ENCODE results near the gene LNX1. TPM values are rescaled to one million over a fixed set of nuclear protein-coding genes. Genes with fewer than 3 reads are reported as not detected.
A peak's percentile ranks its signal among the peaks of the same experiment; 100 is the strongest.

LNX1 gene
- polyA plus RNA-seq, 1 experiment: 2.6 TPM

GRCh38 chr4:53579826-53580225 lies 11.5 kb downstream of the LNX1 start:
- no peak overlapping the region for H3K27ac ChIP-seq (ENCODE audit: low read depth, low read length)
- TF ChIP-seq, protein P1, sequence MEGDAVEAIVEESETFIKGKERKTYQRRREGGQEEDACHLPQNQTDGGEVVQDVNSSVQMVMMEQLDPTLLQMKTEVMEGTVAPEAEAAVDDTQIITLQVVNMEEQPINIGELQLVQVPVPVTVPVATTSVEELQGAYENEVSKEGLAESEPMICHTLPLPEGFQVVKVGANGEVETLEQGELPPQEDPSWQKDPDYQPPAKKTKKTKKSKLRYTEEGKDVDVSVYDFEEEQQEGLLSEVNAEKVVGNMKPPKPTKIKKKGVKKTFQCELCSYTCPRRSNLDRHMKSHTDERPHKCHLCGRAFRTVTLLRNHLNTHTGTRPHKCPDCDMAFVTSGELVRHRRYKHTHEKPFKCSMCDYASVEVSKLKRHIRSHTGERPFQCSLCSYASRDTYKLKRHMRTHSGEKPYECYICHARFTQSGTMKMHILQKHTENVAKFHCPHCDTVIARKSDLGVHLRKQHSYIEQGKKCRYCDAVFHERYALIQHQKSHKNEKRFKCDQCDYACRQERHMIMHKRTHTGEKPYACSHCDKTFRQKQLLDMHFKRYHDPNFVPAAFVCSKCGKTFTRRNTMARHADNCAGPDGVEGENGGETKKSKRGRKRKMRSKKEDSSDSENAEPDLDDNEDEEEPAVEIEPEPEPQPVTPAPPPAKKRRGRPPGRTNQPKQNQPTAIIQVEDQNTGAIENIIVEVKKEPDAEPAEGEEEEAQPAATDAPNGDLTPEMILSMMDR (IDR thresholded peaks at IDR 0.05; ENCODE audit: low read depth, low read length): no peak
- no peaks in the 10 kb centered on the region for H3K9me3 ChIP-seq (ENCODE audit: control insufficient read depth, insufficient read depth, low read length)
- H3K27me3 ChIP-seq (ENCODE audit: control insufficient read depth, insufficient read depth, low read length): no peaks in the 10 kb centered on the region
- no peak overlapping the region for H3K4me3 ChIP-seq (ENCODE audit: low read depth, low read length)
- ChIA-PET CTCF (no interaction called here), POLR2A (no interaction called here)
- no peak for DNase-seq (ENCODE audit: low read depth, low spot score)

GRCh38 chr4:53576676-53577372 lies 14.5 kb downstream of the LNX1 start:
- Histone ChIP-seq H3K27ac (ENCODE audit: low read depth, low read length) (peak overlapping the region; percentile 35), H3K9me3 (ENCODE audit: control insufficient read depth, insufficient read depth, low read length) (no peaks in the 10 kb centered on the region), H3K27me3 (ENCODE audit: control insufficient read depth, insufficient read depth, low read length) (no peaks in the 10 kb centered on the region), H3K4me3 (ENCODE audit: low read depth, low read length) (no peak overlapping the region)
- ChIA-PET CTCF (interaction anchor here (0.7 to 1.5 kb wide), 2 partner anchors 10 to 130 kb away, joined by 3 to 5 read pairs; no protein-coding TSS in a partner anchor), POLR2A (no interaction called here)
- peak; percentile 48 for DNase-seq (ENCODE audit: low read depth, low spot score)
- TF ChIP-seq, protein P1 (IDR thresholded peaks at IDR 0.05; ENCODE audit: low read depth, low read length): no peak

- ChIA-PET POLR2A (no interaction called here), CTCF (interaction anchor here (1.5 kb wide), 1 partner anchor 131 kb away, joined by 5 read pairs; no protein-coding TSS in a partner anchor)
- TF ChIP-seq, protein P1 (IDR thresholded peaks at IDR 0.05; ENCODE audit: low read depth, low read length): no peak
- DNase-seq (ENCODE audit: low read depth, low spot score): no peak
- no peak overlapping the region for H3K4me3 ChIP-seq (ENCODE audit: low read depth, low read length)
- no peaks in the 10 kb centered on the region for H3K9me3 ChIP-seq (ENCODE audit: control insufficient read depth, insufficient read depth, low read length)
- peak overlapping the region; percentile 62 for H3K27ac ChIP-seq (ENCODE audit: low read depth, low read length)
- H3K27me3 ChIP-seq (ENCODE audit: control insufficient read depth, insufficient read depth, low read length): no peaks in the 10 kb centered on the region
These were observed 15.1 kb downstream of the LNX1 start for GRCh38 chr4:53576071-53576617.

GRCh38 chr4:53575552-53575951 lies 15.7 kb downstream of the LNX1 start:
- CTCF ChIA-PET: interaction anchor here (1.5 kb wide), 1 partner anchor 131 kb away, joined by 5 read pairs; no protein-coding TSS in a partner anchor
- H3K27ac ChIP-seq (ENCODE audit: low read depth, low read length): peak overlapping the region; percentile 62
- TF ChIP-seq, protein P1 (IDR thresholded peaks at IDR 0.05; ENCODE audit: low read depth, low read length): no peak

DNA sequence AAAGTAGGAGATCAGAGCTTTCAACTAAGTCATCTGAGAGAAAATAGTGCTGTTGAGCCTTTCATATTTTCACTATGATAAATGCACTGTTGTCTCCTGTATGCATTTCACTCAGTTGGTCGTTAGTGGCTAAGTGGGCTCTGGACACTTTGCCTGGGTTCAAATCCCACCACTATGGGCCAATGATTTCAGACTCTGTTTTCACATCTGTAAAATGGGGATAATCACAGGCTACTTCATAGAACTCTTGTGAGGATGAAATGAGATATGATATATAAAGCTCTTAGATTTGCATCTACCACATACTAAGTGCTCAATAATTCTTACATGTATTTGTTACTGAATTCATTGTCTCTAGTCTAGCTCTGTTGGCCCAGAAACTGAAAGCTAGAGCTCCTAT lies 16.8 kb downstream of the LNX1 start:
- POLR2A ChIA-PET: no interaction called here
- CTCF ChIA-PET: interaction anchor here (0.9 kb wide), 1 partner anchor 132 kb away, joined by 3 read pairs; no protein-coding TSS in a partner anchor
- no peak overlapping the region for H3K4me3 ChIP-seq (ENCODE audit: low read depth, low read length)
- TF ChIP-seq, protein P1 (IDR thresholded peaks at IDR 0.05; ENCODE audit: low read depth, low read length): no peak
- no peak for DNase-seq (ENCODE audit: low read depth, low spot score)
- no peaks in the 10 kb centered on the region for H3K27me3 ChIP-seq (ENCODE audit: control insufficient read depth, insufficient read depth, low read length)
- H3K9me3 ChIP-seq (ENCODE audit: control insufficient read depth, insufficient read depth, low read length): no peaks in the 10 kb centered on the region
- no peak overlapping the region for H3K27ac ChIP-seq (ENCODE audit: low read depth, low read length)

More at GRCh38 chr4:53575552-53575951, 15.7 kb downstream of the LNX1 start:
- POLR2A ChIA-PET: interaction anchor here (0.6 kb wide), 1 partner anchor 69 kb away, joined by 3 read pairs; no protein-coding TSS in a partner anchor
- no peak for DNase-seq (ENCODE audit: low read depth, low spot score)
- H3K4me3 ChIP-seq (ENCODE audit: low read depth, low read length): no peak overlapping the region
- no peaks in the 10 kb centered on the region for H3K27me3 ChIP-seq (ENCODE audit: control insufficient read depth, insufficient read depth, low read length)
- H3K9me3 ChIP-seq (ENCODE audit: control insufficient read depth, insufficient read depth, low read length): no peaks in the 10 kb centered on the region
